ENCODE results near the gene PLCG1.

PLCG1 gene

GRCh38 chr20:41169791-41170351 lies 32.5 kb downstream of the PLCG1 start:
- Histone ChIP-seq H3K27ac (ENCODE audit: low read depth, low read length) (no peak overlapping the region), H3K36me3 (ENCODE audit: control insufficient read depth, insufficient read depth, low read length) (peaks cover 95% of the 10 kb centered on the region), H3K4me1 (ENCODE audit: control insufficient read depth, insufficient read depth, low read length) (no peaks in the 10 kb centered on the region), H3K9ac (ENCODE audit: low read depth, low read length) (no peak overlapping the region), H3K4me3 (ENCODE audit: low read depth, low read length) (no peak overlapping the region), H3K9me3 (ENCODE audit: control insufficient read depth, insufficient read depth, low read length) (no peaks in the 10 kb centered on the region), H3K27me3 (ENCODE audit: control insufficient read depth, insufficient read depth, low read length) (no peaks in the 10 kb centered on the region)

GRCh38 chr20:41170386-41171105 lies 33.2 kb downstream of the PLCG1 start:
- Histone ChIP-seq H3K4me1 (ENCODE audit: control insufficient read depth, insufficient read depth, low read length) (no peaks in the 10 kb centered on the region), H3K27ac (ENCODE audit: low read depth, low read length) (no peak overlapping the region), H3K36me3 (ENCODE audit: control insufficient read depth, insufficient read depth, low read length) (peaks cover 95% of the 10 kb centered on the region), H3K27me3 (ENCODE audit: control insufficient read depth, insufficient read depth, low read length) (no peaks in the 10 kb centered on the region), H3K9ac (ENCODE audit: low read depth, low read length) (no peak overlapping the region), H3K9me3 (ENCODE audit: control insufficient read depth, insufficient read depth, low read length) (no peaks in the 10 kb centered on the region), H3K4me3 (ENCODE audit: low read depth, low read length) (no peak overlapping the region)

- Histone ChIP-seq H3K9me3 (ENCODE audit: control insufficient read depth, insufficient read depth, low read length) (no peaks in the 10 kb centered on the region), H3K27me3 (ENCODE audit: control insufficient read depth, insufficient read depth, low read length) (no peaks in the 10 kb centered on the region), H3K4me1 (ENCODE audit: control insufficient read depth, insufficient read depth, low read length) (no peaks in the 10 kb centered on the region), H3K36me3 (ENCODE audit: control insufficient read depth, insufficient read depth, low read length) (peaks cover 95% of the 10 kb centered on the region), H3K4me3 (ENCODE audit: low read depth, low read length) (no peak overlapping the region), H3K27ac (ENCODE audit: low read depth, low read length) (no peak overlapping the region), H3K9ac (ENCODE audit: low read depth, low read length) (no peak overlapping the region)
Observed at GRCh38 chr20:41171736-41172295, 34.5 kb downstream of the PLCG1 start.

GRCh38 chr20:41172296-41173140 lies 35.2 kb downstream of the PLCG1 start:
- H3K27ac ChIP-seq (ENCODE audit: low read depth, low read length) = no peak overlapping the region
- H3K36me3 ChIP-seq (ENCODE audit: control insufficient read depth, insufficient read depth, low read length) = peaks cover 95% of the 10 kb centered on the region
- no peak overlapping the region for H3K4me3 ChIP-seq (ENCODE audit: low read depth, low read length)
- no peaks in the 10 kb centered on the region for H3K27me3 ChIP-seq (ENCODE audit: control insufficient read depth, insufficient read depth, low read length)
- H3K9ac ChIP-seq (ENCODE audit: low read depth, low read length) = no peak overlapping the region
- no peaks in the 10 kb centered on the region for H3K9me3 ChIP-seq (ENCODE audit: control insufficient read depth, insufficient read depth, low read length)
- no peaks in the 10 kb centered on the region for H3K4me1 ChIP-seq (ENCODE audit: control insufficient read depth, insufficient read depth, low read length)

GRCh38 chr20:41173161-41173721 lies 35.9 kb downstream of the PLCG1 start:
- H3K4me3 ChIP-seq (ENCODE audit: low read depth, low read length) = no peak overlapping the region
- H3K27me3 ChIP-seq (ENCODE audit: control insufficient read depth, insufficient read depth, low read length) = no peaks in the 10 kb centered on the region
- no peaks in the 10 kb centered on the region for H3K4me1 ChIP-seq (ENCODE audit: control insufficient read depth, insufficient read depth, low read length)
- no peaks in the 10 kb centered on the region for H3K9me3 ChIP-seq (ENCODE audit: control insufficient read depth, insufficient read depth, low read length)
- peaks cover 89% of the 10 kb centered on the region for H3K36me3 ChIP-seq (ENCODE audit: control insufficient read depth, insufficient read depth, low read length)
- H3K9ac ChIP-seq (ENCODE audit: low read depth, low read length) = no peak overlapping the region
- H3K27ac ChIP-seq (ENCODE audit: low read depth, low read length) = no peak overlapping the region

GRCh38 chr20:41173791-41174341 lies 36.5 kb downstream of the PLCG1 start:
- no peak overlapping the region for H3K9ac ChIP-seq (ENCODE audit: low read depth, low read length)
- peaks cover 83% of the 10 kb centered on the region for H3K36me3 ChIP-seq (ENCODE audit: control insufficient read depth, insufficient read depth, low read length)
- no peaks in the 10 kb centered on the region for H3K27me3 ChIP-seq (ENCODE audit: control insufficient read depth, insufficient read depth, low read length)
- no peak overlapping the region for H3K4me3 ChIP-seq (ENCODE audit: low read depth, low read length)
- H3K9me3 ChIP-seq (ENCODE audit: control insufficient read depth, insufficient read depth, low read length) = no peaks in the 10 kb centered on the region
- H3K4me1 ChIP-seq (ENCODE audit: control insufficient read depth, insufficient read depth, low read length) = peaks cover 5% of the 10 kb centered on the region
- peak overlapping the region; percentile 74 for H3K27ac ChIP-seq (ENCODE audit: low read depth, low read length)

- Histone ChIP-seq H3K9ac (ENCODE audit: low read depth, low read length) (no peak overlapping the region), H3K36me3 (ENCODE audit: control insufficient read depth, insufficient read depth, low read length) (peaks cover 78% of the 10 kb centered on the region), H3K27ac (ENCODE audit: low read depth, low read length) (peak overlapping the region; percentile 74), H3K4me3 (ENCODE audit: low read depth, low read length) (no peak overlapping the region), H3K4me1 (ENCODE audit: control insufficient read depth, insufficient read depth, low read length) (peaks cover 6% of the 10 kb centered on the region), H3K27me3 (ENCODE audit: control insufficient read depth, insufficient read depth, low read length) (no peaks in the 10 kb centered on the region), H3K9me3 (ENCODE audit: control insufficient read depth, insufficient read depth, low read length) (no peaks in the 10 kb centered on the region)
Observed at GRCh38 chr20:41174373-41174772, 37.0 kb downstream of the PLCG1 start.

GRCh38 chr20:41174782-41175181 lies 37.4 kb downstream of the PLCG1 start:
- H3K4me1 ChIP-seq (ENCODE audit: control insufficient read depth, insufficient read depth, low read length) = peaks cover 6% of the 10 kb centered on the region
- peak overlapping the region; percentile 74 for H3K27ac ChIP-seq (ENCODE audit: low read depth, low read length)
- no peak overlapping the region for H3K9ac ChIP-seq (ENCODE audit: low read depth, low read length)
- peaks cover 74% of the 10 kb centered on the region for H3K36me3 ChIP-seq (ENCODE audit: control insufficient read depth, insufficient read depth, low read length)
- H3K4me3 ChIP-seq (ENCODE audit: low read depth, low read length) = no peak overlapping the region
- H3K9me3 ChIP-seq (ENCODE audit: control insufficient read depth, insufficient read depth, low read length) = no peaks in the 10 kb centered on the region
- no peaks in the 10 kb centered on the region for H3K27me3 ChIP-seq (ENCODE audit: control insufficient read depth, insufficient read depth, low read length)

GRCh38 chr20:41175201-41175651 lies 37.9 kb downstream of the PLCG1 start:
- H3K9ac ChIP-seq (ENCODE audit: low read depth, low read length) = no peak overlapping the region
- peaks cover 6% of the 10 kb centered on the region for H3K4me1 ChIP-seq (ENCODE audit: control insufficient read depth, insufficient read depth, low read length)
- no peaks in the 10 kb centered on the region for H3K27me3 ChIP-seq (ENCODE audit: control insufficient read depth, insufficient read depth, low read length)
- H3K27ac ChIP-seq (ENCODE audit: low read depth, low read length) = peak overlapping the region; percentile 74
- H3K9me3 ChIP-seq (ENCODE audit: control insufficient read depth, insufficient read depth, low read length) = no peaks in the 10 kb centered on the region
- no peak overlapping the region for H3K4me3 ChIP-seq (ENCODE audit: low read depth, low read length)
- H3K36me3 ChIP-seq (ENCODE audit: control insufficient read depth, insufficient read depth, low read length) = peaks cover 70% of the 10 kb centered on the region

GRCh38 chr20:41175727-41176330 lies 38.5 kb downstream of the PLCG1 start:
- H3K27me3 ChIP-seq (ENCODE audit: control insufficient read depth, insufficient read depth, low read length) = no peaks in the 10 kb centered on the region
- peak overlapping the region; percentile 32 for H3K27ac ChIP-seq (ENCODE audit: low read depth, low read length)
- no peak overlapping the region for H3K4me3 ChIP-seq (ENCODE audit: low read depth, low read length)
- peaks cover 63% of the 10 kb centered on the region for H3K36me3 ChIP-seq (ENCODE audit: control insufficient read depth, insufficient read depth, low read length)
- H3K4me1 ChIP-seq (ENCODE audit: control insufficient read depth, insufficient read depth, low read length) = peaks cover 6% of the 10 kb centered on the region
- H3K9ac ChIP-seq (ENCODE audit: low read depth, low read length) = no peak overlapping the region
- H3K9me3 ChIP-seq (ENCODE audit: control insufficient read depth, insufficient read depth, low read length) = no peaks in the 10 kb centered on the region
